H9 (cell line): ENCODE results near the gene DNASE1L1. TPM values are rescaled to one million over a fixed set of nuclear protein-coding genes. Genes with fewer than 3 reads are reported as not detected.

ENCODE experiments used
- DNase-seq: peaks from one replicate; pipeline ENCODE4 v3.0.0-alpha.2; 2017
- H2AFZ ChIP-seq: one replicate; pipeline ENCODE4 v1.6.1; 2013; ENCODE audit warnings: mild to moderate bottlenecking, low read length, control low read depth, moderate library complexity
- H2AK5ac ChIP-seq: 2 replicates; pipeline ENCODE4 v1.6.1; 2013; ENCODE audit warnings: low read length, control low read depth, mixed read lengths; ENCODE audit not compliant: insufficient read length
- H2BK120ac ChIP-seq: one replicate; pipeline ENCODE4 v1.6.1; 2013; ENCODE audit warnings: low read depth, mild to moderate bottlenecking, low read length, control low read depth, inconsistent platforms; ENCODE audit not compliant: poor library complexity, severe bottlenecking
- H2BK12ac ChIP-seq: 2 replicates; pipeline ENCODE4 v1.6.1; 2013; ENCODE audit warnings: low read length, control low read depth, mixed read lengths, low read depth; ENCODE audit not compliant: insufficient read length
- H2BK15ac ChIP-seq: 2 replicates; pipeline ENCODE4 v1.6.1; 2013; ENCODE audit warnings: low read depth, low read length, control low read depth
- H2BK20ac ChIP-seq: one replicate; pipeline ENCODE4 v1.6.1; 2013; ENCODE audit warnings: low read depth, mild to moderate bottlenecking, low read length, control low read depth, inconsistent platforms; ENCODE audit not compliant: poor library complexity, severe bottlenecking
- H2BK5ac ChIP-seq: 2 replicates; pipeline ENCODE4 v1.6.1; 2013; ENCODE audit warnings: low read length, control low read depth, mixed read lengths; ENCODE audit not compliant: insufficient read length
- H3K14ac ChIP-seq: 2 replicates; pipeline ENCODE4 v1.6.1; 2013; ENCODE audit warnings: low read length, control low read depth; ENCODE audit not compliant: insufficient read depth
- H3K18ac ChIP-seq: 2 replicates; pipeline ENCODE4 v1.6.1; 2013; ENCODE audit warnings: low read depth, mild to moderate bottlenecking, mixed read lengths, low read length, control low read depth; ENCODE audit not compliant: insufficient read length
- H3K23ac ChIP-seq: 2 replicates; pipeline ENCODE4 v1.6.1; 2013; ENCODE audit warnings: low read length, control low read depth, mixed read lengths, low read depth; ENCODE audit not compliant: insufficient read length
- H3K23me2 ChIP-seq: 2 replicates; pipeline ENCODE4 v1.6.1; 2013; ENCODE audit warnings: low read depth, mild to moderate bottlenecking, mixed read lengths, low read length, control low read depth; ENCODE audit not compliant: insufficient read length, poor library complexity, severe bottlenecking
- H3K27ac ChIP-seq: 2 replicates; pipeline ENCODE4 v1.5.1; 2013; ENCODE audit warnings: low read length, control low read depth, mixed read lengths, low read depth; ENCODE audit not compliant: insufficient read length
- H3K27me3 ChIP-seq: 2 replicates; pipeline ENCODE4 v1.6.1; 2013; ENCODE audit warnings: low read length, control low read depth, inconsistent platforms; ENCODE audit not compliant: insufficient read depth
- H3K4ac ChIP-seq: 2 replicates; pipeline ENCODE4 v1.6.1; 2013; ENCODE audit warnings: low read depth, mild to moderate bottlenecking, control low read depth, inconsistent platforms, low read length, moderate library complexity
- H3K4me1 ChIP-seq: 2 replicates; pipeline ENCODE4 v1.6.1; 2013; ENCODE audit warnings: low read length, control low read depth, inconsistent platforms; ENCODE audit not compliant: insufficient read depth
- H3K4me2 ChIP-seq: 2 replicates; pipeline ENCODE4 v1.6.1; 2013; ENCODE audit warnings: low read length, control low read depth, mixed read lengths; ENCODE audit not compliant: insufficient read length, insufficient read depth
- H3K56ac ChIP-seq: 2 replicates; pipeline ENCODE4 v1.6.1; 2013; ENCODE audit warnings: low read depth, mild to moderate bottlenecking, mixed read lengths, low read length, control low read depth; ENCODE audit not compliant: insufficient read length
- H3K79me1 ChIP-seq: 2 replicates; pipeline ENCODE4 v1.6.1; 2013; ENCODE audit warnings: low read depth, mild to moderate bottlenecking, moderate library complexity, low read length, control low read depth, inconsistent platforms; ENCODE audit not compliant: insufficient read depth, poor library complexity, severe bottlenecking
- H3K79me2 ChIP-seq: 2 replicates; pipeline ENCODE4 v1.6.1; 2013; ENCODE audit warnings: low read length, control low read depth, inconsistent platforms; ENCODE audit not compliant: insufficient read depth
- H3K9ac ChIP-seq: 2 replicates; pipeline ENCODE4 v1.6.1; 2013; ENCODE audit warnings: low read length, control low read depth, mixed read lengths; ENCODE audit not compliant: insufficient read length; ENCODE audit errors: extremely low read depth
- H3K9me3 ChIP-seq: one replicate; pipeline ENCODE4 v1.6.1; 2013; ENCODE audit warnings: low read depth, low read length, inconsistent platforms; ENCODE audit not compliant: control insufficient read depth
- H3T11ph ChIP-seq: one replicate; pipeline ENCODE4 v1.6.1; 2013; ENCODE audit warnings: mild to moderate bottlenecking, low read length, control low read depth, inconsistent platforms
- H4K20me1 ChIP-seq: one replicate; pipeline ENCODE4 v1.6.1; 2013; ENCODE audit not compliant: control insufficient read depth, insufficient read length, insufficient read depth
- H4K5ac ChIP-seq: 2 replicates; pipeline ENCODE4 v1.6.1; 2013; ENCODE audit warnings: low read depth, mild to moderate bottlenecking, mixed read lengths, low read length, control low read depth; ENCODE audit not compliant: insufficient read length
- H4K8ac ChIP-seq: replicated peaks from 2 replicates; pipeline ENCODE4 v1.6.1; 2013; ENCODE audit warnings: low read length, control low read depth, mixed read lengths, low read depth; ENCODE audit not compliant: insufficient read length
- H4K91ac ChIP-seq: 2 replicates; pipeline ENCODE4 v1.6.1; 2013; ENCODE audit warnings: low read depth, mild to moderate bottlenecking, moderate library complexity, mixed read lengths, low read length, control low read depth; ENCODE audit not compliant: insufficient read length
- H3K27ac Mint-ChIP-seq, 3 experiments: 2 replicates in 2 of 3; 3 replicates in 1 of 3; pipeline ENCODE4 v1.8.0; 2020 to 2021; ENCODE audit warnings: mixed read lengths in 3 of 3, mild to moderate bottlenecking in 1 of 3, moderate library complexity in 1 of 3
- H3K27me3 Mint-ChIP-seq: 2 replicates; pipeline ENCODE4 v1.8.0; 2021; ENCODE audit warnings: low read depth, mild to moderate bottlenecking, moderate library complexity, mixed read lengths
- H3K36me3 Mint-ChIP-seq, 3 experiments: 2 replicates in 2 of 3; 3 replicates in 1 of 3; pipeline ENCODE4 v1.8.0; 2020 to 2021; ENCODE audit warnings: low read depth in 3 of 3, mixed read lengths in 3 of 3; ENCODE audit not compliant: insufficient read depth in 1 of 3
- H3K4me1 Mint-ChIP-seq, 2 experiments: 2 replicates each; pipeline ENCODE4 v1.8.0; 2020; ENCODE audit warnings: mixed read lengths in 2 of 2
- H3K4me3 Mint-ChIP-seq, 2 experiments: 2 replicates in 1 of 2; 3 replicates in 1 of 2; pipeline ENCODE4 v1.8.0; 2020 to 2021; ENCODE audit warnings: mild to moderate bottlenecking in 2 of 2, mixed read lengths in 2 of 2, moderate library complexity in 1 of 2
- H3K9me3 Mint-ChIP-seq, 2 experiments: 2 replicates in 1 of 2; 3 replicates in 1 of 2; pipeline ENCODE4 v1.8.0; 2020; ENCODE audit warnings: mild to moderate bottlenecking in 2 of 2, mixed read lengths in 2 of 2, moderate library complexity in 1 of 2
- WGBS: extraction: QIAGEN DNeasy Blood & Tissue Kit; methylation state at CpG from one replicate; pipeline ENCODE4 v1.1.7; 2013; ENCODE audit warnings: missing lambda C conversion rate, low lambda C conversion rate, mixed read lengths; ENCODE audit not compliant: insufficient read length; ENCODE audit errors: extremely low coverage; 5-methylcytosine and 5-hydroxymethylcytosine counted together
- total RNA-seq: library from RNA; stranded (reverse); gene quantifications from 2 replicates; pipeline ENCODE4 v1.2.1, GENCODE V29; 2021
- TF ChIP-seq, protein P1 (sequence below): fragments of 200-600 bp; sonication (generic); conservative IDR thresholded peaks from 3 replicates; pipeline ENCODE4 v1.8.0; 2021; ENCODE audit warnings: antibody characterized with exemption, mild to moderate bottlenecking

DNASE1L1 gene
- total RNA-seq, 1 experiment from 2014 or later = 14.5 TPM

DNA sequence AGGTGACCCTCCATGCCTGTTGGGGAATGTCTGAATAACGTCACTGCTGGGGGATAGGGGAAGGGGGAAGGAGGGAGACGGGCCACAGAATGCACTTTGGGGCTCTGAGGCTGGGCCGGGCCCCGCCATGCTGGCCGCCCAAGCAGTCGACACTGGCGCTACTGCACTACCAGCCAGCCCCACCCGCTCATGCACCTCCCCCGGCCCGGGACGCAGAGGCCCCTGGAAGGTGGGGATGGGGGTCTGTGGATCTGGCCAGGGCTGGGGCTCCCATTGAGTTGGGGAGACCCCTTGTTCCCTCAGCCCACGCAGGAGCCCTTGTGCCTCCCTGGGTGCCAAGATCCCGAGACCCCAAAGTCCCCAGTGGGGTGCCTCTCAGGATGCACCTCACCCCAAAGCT is 52.5 kb downstream of the DNASE1L1 start:
- no peaks in the 10 kb centered on the region for H3K79me2 ChIP-seq
- no peak overlapping the region for H4K8ac ChIP-seq
- H3K4me2 ChIP-seq = no peak overlapping the region
- WGBS = no CpG with 5 or more reads among the region's 13 CpGs
- no peaks in the 10 kb centered on the region for H3K4me1 ChIP-seq
- no peak for DNase-seq
- no peaks in the 10 kb centered on the region for H3K4me1 Mint-ChIP-seq
- no peak overlapping the region for H3K4ac ChIP-seq
- H3K36me3 Mint-ChIP-seq = peaks cover 36 to 84% (median 82%) of the 10 kb centered on the region in 3 experiments
- no peaks in the 10 kb centered on the region for H3K27me3 ChIP-seq
- no peak overlapping the region for H3K27ac Mint-ChIP-seq
- H3K56ac ChIP-seq = no peak overlapping the region
- H4K20me1 ChIP-seq = peaks cover 3% of the 10 kb centered on the region
- H2AFZ ChIP-seq = no peak overlapping the region
- TF ChIP-seq, protein P1, sequence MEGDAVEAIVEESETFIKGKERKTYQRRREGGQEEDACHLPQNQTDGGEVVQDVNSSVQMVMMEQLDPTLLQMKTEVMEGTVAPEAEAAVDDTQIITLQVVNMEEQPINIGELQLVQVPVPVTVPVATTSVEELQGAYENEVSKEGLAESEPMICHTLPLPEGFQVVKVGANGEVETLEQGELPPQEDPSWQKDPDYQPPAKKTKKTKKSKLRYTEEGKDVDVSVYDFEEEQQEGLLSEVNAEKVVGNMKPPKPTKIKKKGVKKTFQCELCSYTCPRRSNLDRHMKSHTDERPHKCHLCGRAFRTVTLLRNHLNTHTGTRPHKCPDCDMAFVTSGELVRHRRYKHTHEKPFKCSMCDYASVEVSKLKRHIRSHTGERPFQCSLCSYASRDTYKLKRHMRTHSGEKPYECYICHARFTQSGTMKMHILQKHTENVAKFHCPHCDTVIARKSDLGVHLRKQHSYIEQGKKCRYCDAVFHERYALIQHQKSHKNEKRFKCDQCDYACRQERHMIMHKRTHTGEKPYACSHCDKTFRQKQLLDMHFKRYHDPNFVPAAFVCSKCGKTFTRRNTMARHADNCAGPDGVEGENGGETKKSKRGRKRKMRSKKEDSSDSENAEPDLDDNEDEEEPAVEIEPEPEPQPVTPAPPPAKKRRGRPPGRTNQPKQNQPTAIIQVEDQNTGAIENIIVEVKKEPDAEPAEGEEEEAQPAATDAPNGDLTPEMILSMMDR = no peak
- no peak overlapping the region for H2BK12ac ChIP-seq
- no peak overlapping the region for H3K4me3 Mint-ChIP-seq
- no peaks in the 10 kb centered on the region for H3K23me2 ChIP-seq
- no peak overlapping the region for H2BK20ac ChIP-seq
- no peak overlapping the region for H2AK5ac ChIP-seq
- no peak overlapping the region for H3K18ac ChIP-seq
- H3K14ac ChIP-seq = no peak overlapping the region; the same call in 1 of the 2 replicates
- no peak overlapping the region for H3T11ph ChIP-seq
- no peaks in the 10 kb centered on the region for H3K79me1 ChIP-seq
- H3K9me3 Mint-ChIP-seq = peaks cover 55 to 66% of the 10 kb centered on the region in 2 experiments
- H2BK15ac ChIP-seq = no peak overlapping the region
- H3K9ac ChIP-seq = no peak overlapping the region
- H3K23ac ChIP-seq = no peak overlapping the region
- H3K9me3 ChIP-seq = peaks cover 28% of the 10 kb centered on the region
- H4K91ac ChIP-seq = no peak overlapping the region
- no peak overlapping the region for H4K5ac ChIP-seq
- H3K27ac ChIP-seq = no peak overlapping the region
- no peak overlapping the region for H2BK5ac ChIP-seq
- H3K27me3 Mint-ChIP-seq = peaks cover 2% of the 10 kb centered on the region
- no peak overlapping the region for H2BK120ac ChIP-seq
